Mammary epithelial cell (primary cell): ENCODE data around the gene RNF223.

ENCODE experiments used
- CTCF ChIP-seq, 2 donors: IDR thresholded peaks in 1 of 2; conservative IDR thresholded peaks in 1 of 2; 2 replicates each; pipeline ENCODE4 v1.5.1; 2011 to 2012; ENCODE audit warnings: inconsistent platforms in 2 of 2, low read length in 2 of 2, mild to moderate bottlenecking in 2 of 2, control low read depth in 1 of 2, low read depth in 1 of 2; ENCODE audit not compliant: insufficient read depth in 1 of 2; ENCODE audit errors: extremely low read depth in 1 of 2
- EZH2 ChIP-seq: IDR thresholded peaks from 2 replicates; pipeline ENCODE4 v1.6.1; 2012; ENCODE audit warnings: low read length, inconsistent platforms, borderline replicate concordance

GRCh38 chr1:1079408-1080121 lies 5.5 kb upstream of the RNF223 start:
- no peak for TF ChIP-seq EZH2
- TF ChIP-seq CTCF (conservative IDR thresholded peaks at IDR 0.05 in 1 of 2, IDR thresholded peaks at IDR 0.05 in 1 of 2; ENCODE audit: extremely low read depth in 1 of 2, insufficient read depth in 1 of 2, low read depth in 1 of 2, low read length in 2 of 2), result no peak
